HG02759 (cell line): ENCODE data around the gene CCDC188.
"Not testable (repeated sequence)": the region's sequence is repeated elsewhere in the genome, so short reads cannot be mapped to it uniquely, and the experiment has no call there.

ENCODE experiments used
- ATAC-seq: cut with Tn5 transposase; IDR thresholded peaks from one replicate; pipeline ENCODE4 v1.9.1; 2021; ENCODE audit warnings: mild to moderate bottlenecking, moderate library complexity; ENCODE audit not compliant: unreplicated experiment

The CCDC188 gene

GRCh38 chr22:20171288-20172140 is 20.7 kb upstream of the CCDC188 start:
- ATAC-seq = no peak

GRCh38 chr22:20170170-20170569 is 19.3 kb upstream of the CCDC188 start:
- no peak for ATAC-seq

GRCh38 chr22:20169253-20169822 is 18.5 kb upstream of the CCDC188 start:
- no peak for ATAC-seq

GRCh38 chr22:20167643-20168322 is 16.9 kb upstream of the CCDC188 start:
- ATAC-seq = no peak

- ATAC-seq = no peak
Observed at GRCh38 chr22:20166703-20167102, 15.8 kb upstream of the CCDC188 start.

GRCh38 chr22:20165913-20166312 is 15.1 kb upstream of the CCDC188 start:
- no peak for ATAC-seq

- ATAC-seq = no peak
Observed at GRCh38 chr22:20165421-20165820, 14.6 kb upstream of the CCDC188 start.

GRCh38 chr22:20164863-20165262 is 14.0 kb upstream of the CCDC188 start:
- ATAC-seq = no peak

GRCh38 chr22:20160041-20160440 is 9.2 kb upstream of the CCDC188 start:
- no peak for ATAC-seq

- ATAC-seq = not testable (repeated sequence)
Observed at GRCh38 chr22:20159531-20159930, 8.7 kb upstream of the CCDC188 start.

GRCh38 chr22:20159076-20159475 is 8.2 kb upstream of the CCDC188 start:
- no peak for ATAC-seq

- ATAC-seq = no peak
Observed at GRCh38 chr22:20158391-20159036, 7.7 kb upstream of the CCDC188 start.

GRCh38 chr22:20157430-20158183 is 6.8 kb upstream of the CCDC188 start:
- no peak for ATAC-seq

GRCh38 chr22:20156611-20157429 is 6.0 kb upstream of the CCDC188 start:
- no peak for ATAC-seq

- no peak for ATAC-seq
Observed at GRCh38 chr22:20156042-20156389, 5.2 kb upstream of the CCDC188 start.

GRCh38 chr22:20155330-20156041 is 4.6 kb upstream of the CCDC188 start:
- ATAC-seq = no peak

GRCh38 chr22:20154602-20155187 is 3.8 kb upstream of the CCDC188 start:
- no peak for ATAC-seq

GRCh38 chr22:20153945-20154344 is 3.1 kb upstream of the CCDC188 start:
- no peak for ATAC-seq

GRCh38 chr22:20152464-20152890 is 1.6 kb upstream of the CCDC188 start:
- ATAC-seq = no peak
